HG02798 (cell line): ENCODE measurements around the gene BRSK2.

Experiments
- ATAC-seq: cut with Tn5 transposase; IDR thresholded peaks from one replicate; pipeline ENCODE4 v1.9.1; 2021; ENCODE audit warnings: mild to moderate bottlenecking; ENCODE audit not compliant: unreplicated experiment, poor library complexity

Gene BRSK2

GRCh38 chr11:1459764-1460395 lies 70.1 kb downstream of the BRSK2 start:
- ATAC-seq = no peak

- ATAC-seq = no peak
These were observed 70.8 kb downstream of the BRSK2 start for GRCh38 chr11:1460396-1460985.

- no peak for ATAC-seq
These were observed 71.5 kb downstream of the BRSK2 start for GRCh38 chr11:1460986-1461825.

- no peak for ATAC-seq
These were observed 72.3 kb downstream of the BRSK2 start for GRCh38 chr11:1461826-1462697.

GRCh38 chr11:1462698-1462975 lies 72.9 kb downstream of the BRSK2 start:
- no peak for ATAC-seq

- no peak for ATAC-seq
These were observed 73.3 kb downstream of the BRSK2 start for GRCh38 chr11:1463056-1463455.

GRCh38 chr11:1466784-1467183 lies 77.0 kb downstream of the BRSK2 start:
- no peak for ATAC-seq

- no peak for ATAC-seq
These were observed 77.5 kb downstream of the BRSK2 start for GRCh38 chr11:1467270-1467669.

GRCh38 chr11:1468002-1468401 lies 78.3 kb downstream of the BRSK2 start:
- ATAC-seq = no peak

- no peak for ATAC-seq
These were observed 78.8 kb downstream of the BRSK2 start for GRCh38 chr11:1468473-1469066.

- ATAC-seq = no peak
These were observed 79.7 kb downstream of the BRSK2 start for GRCh38 chr11:1469287-1469910.

- ATAC-seq = no peak
These were observed 80.4 kb downstream of the BRSK2 start for GRCh38 chr11:1469911-1470680.

- no peak for ATAC-seq
These were observed 81.2 kb downstream of the BRSK2 start for GRCh38 chr11:1470681-1471611.

GRCh38 chr11:1471736-1472135 lies 82.0 kb downstream of the BRSK2 start:
- ATAC-seq = no peak

- ATAC-seq = no peak
These were observed 82.7 kb downstream of the BRSK2 start for GRCh38 chr11:1472180-1473005.

GRCh38 chr11:1473011-1473628 lies 83.4 kb downstream of the BRSK2 start:
- ATAC-seq = no peak

GRCh38 chr11:1473786-1474185 lies 84.1 kb downstream of the BRSK2 start:
- no peak for ATAC-seq
